Fibroblast of the aortic adventitia (primary cell): ENCODE data around the gene HPS3. TPM values are rescaled to one million over a fixed set of nuclear protein-coding genes. Genes with fewer than 3 reads are reported as not detected.

Experiments
- DNase-seq: peaks from one replicate; pipeline ENCODE4 v3.0.0-alpha.2; 2010; ENCODE audit warnings: low read depth
- H3K4me3 ChIP-seq: 2 replicates; pipeline ENCODE4 v1.5.1; 2011; ENCODE audit warnings: low read depth, mild to moderate bottlenecking, control low read depth, low read length, moderate library complexity
- total RNA-seq: library from RNA; depleted of rRNA; stranded (reverse); fragments of >200 nt; gene quantifications from 2 replicates; pipeline ENCODE4 v1.2.3, GENCODE V29; 2012; ENCODE audit warnings: low replicate concordance
- TF ChIP-seq, protein P1 (sequence below): IDR thresholded peaks from 2 replicates; pipeline ENCODE4 v1.5.1; 2011; ENCODE audit warnings: mild to moderate bottlenecking, low read length, control low read depth, inconsistent platforms; ENCODE audit not compliant: insufficient read depth

HPS3 gene
- total RNA-seq, 1 donor = 33.0 TPM

DNA sequence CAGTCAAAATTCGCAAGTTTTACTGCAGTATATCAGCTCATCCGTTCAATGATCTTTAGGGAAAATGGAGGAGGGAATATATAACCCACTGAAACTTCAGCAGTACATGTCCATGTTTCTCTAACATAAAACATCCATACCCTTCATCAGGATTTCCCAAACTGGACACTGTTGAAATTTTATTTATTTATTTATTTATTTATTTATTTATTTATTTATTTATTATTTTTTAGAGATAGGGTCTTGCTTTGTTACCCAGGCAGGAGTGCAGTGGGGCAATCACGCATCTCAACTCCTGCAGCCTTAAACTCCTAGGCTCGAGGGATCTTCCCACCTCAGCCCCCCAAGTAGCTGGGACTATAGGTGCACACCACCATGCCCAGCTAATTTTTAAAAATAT is 28.3 kb upstream of the HPS3 start:
- H3K4me3 ChIP-seq = no peak overlapping the region
- no peak for DNase-seq
- TF ChIP-seq, protein P1, sequence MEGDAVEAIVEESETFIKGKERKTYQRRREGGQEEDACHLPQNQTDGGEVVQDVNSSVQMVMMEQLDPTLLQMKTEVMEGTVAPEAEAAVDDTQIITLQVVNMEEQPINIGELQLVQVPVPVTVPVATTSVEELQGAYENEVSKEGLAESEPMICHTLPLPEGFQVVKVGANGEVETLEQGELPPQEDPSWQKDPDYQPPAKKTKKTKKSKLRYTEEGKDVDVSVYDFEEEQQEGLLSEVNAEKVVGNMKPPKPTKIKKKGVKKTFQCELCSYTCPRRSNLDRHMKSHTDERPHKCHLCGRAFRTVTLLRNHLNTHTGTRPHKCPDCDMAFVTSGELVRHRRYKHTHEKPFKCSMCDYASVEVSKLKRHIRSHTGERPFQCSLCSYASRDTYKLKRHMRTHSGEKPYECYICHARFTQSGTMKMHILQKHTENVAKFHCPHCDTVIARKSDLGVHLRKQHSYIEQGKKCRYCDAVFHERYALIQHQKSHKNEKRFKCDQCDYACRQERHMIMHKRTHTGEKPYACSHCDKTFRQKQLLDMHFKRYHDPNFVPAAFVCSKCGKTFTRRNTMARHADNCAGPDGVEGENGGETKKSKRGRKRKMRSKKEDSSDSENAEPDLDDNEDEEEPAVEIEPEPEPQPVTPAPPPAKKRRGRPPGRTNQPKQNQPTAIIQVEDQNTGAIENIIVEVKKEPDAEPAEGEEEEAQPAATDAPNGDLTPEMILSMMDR = no peak

DNA sequence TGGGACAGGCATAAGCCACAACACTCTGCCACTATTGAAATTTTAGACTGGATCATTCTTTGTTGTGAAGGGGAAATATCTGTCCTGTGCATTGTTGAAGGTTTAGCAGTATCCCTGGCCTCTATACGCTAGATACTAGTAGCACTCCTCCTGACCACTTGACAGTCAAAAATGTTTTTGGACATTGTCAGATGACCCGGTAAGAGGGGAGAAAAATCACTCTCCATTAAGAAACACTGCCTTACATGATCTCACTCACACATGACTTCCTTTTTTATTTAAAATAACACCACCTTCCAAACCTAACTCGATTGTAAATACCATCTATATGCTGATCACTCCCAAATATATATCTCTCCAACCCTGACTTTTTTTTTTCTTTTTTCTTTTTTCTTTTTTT is 27.8 kb upstream of the HPS3 start:
- TF ChIP-seq, protein P1 = no peak
- DNase-seq = no peak
- H3K4me3 ChIP-seq = no peak overlapping the region

DNA sequence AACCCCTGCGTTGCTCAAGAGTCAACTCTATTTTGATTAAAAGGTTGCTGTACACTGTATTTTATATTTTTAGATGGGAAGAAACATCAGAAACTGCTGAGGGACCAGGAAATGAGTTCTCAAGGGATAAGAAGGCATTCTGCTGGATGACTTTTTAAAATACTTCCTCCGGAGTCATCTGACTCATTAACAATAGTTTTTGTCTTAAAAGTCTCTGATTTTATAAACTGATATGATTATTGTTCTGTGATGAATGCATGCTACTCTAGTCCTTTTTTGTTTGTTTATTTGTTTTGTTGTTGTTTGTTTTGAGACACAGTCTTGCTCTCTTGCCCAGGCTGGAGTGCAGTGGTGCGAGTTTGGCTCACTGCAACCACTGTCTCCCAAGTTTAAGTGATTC is 25.0 kb upstream of the HPS3 start:
- DNase-seq = no peak
- TF ChIP-seq, protein P1 = no peak
- H3K4me3 ChIP-seq = no peak overlapping the region

DNA sequence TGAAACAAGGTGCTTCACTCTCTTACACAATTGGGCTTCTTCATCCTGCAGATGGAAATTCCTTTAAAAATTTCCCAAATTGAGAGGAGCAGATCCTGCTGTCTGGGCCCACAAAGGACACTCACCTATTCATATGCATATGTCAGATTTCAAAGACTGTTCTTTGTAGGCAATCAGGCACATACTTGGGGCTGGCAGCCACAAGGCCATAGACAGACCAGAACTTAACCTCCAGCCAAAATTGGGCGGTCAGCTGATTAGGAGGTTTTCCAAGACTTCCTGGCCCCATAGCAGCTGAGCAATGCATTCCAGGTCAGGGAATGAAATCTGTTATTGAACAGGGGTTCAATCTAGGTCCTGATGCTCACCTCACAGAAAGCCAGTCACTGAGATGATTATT is 15.0 kb upstream of the HPS3 start:
- peak; percentile 60 for DNase-seq
- no peak overlapping the region for H3K4me3 ChIP-seq
- TF ChIP-seq, protein P1 = no peak

DNA sequence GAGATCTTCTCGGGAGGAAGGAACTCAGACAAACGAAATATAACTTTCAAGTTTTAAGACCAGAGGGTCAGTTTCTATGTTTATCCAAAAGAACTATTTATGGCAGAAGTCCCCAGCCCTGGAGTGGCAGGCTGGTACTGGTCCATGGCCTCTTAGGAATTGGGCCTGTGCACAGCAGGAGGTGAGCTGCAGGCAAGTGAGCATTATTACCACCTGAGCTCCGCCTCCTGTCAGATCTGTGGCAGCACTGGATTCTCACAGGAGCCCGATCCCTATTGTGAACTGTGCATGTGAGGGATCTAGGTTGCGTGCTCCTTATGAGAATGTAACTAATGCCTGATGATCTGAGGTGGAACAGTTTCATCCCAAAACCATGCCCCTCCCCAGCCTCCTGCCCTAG is 14.3 kb upstream of the HPS3 start:
- TF ChIP-seq, protein P1 = no peak
- no peak for DNase-seq
- no peak overlapping the region for H3K4me3 ChIP-seq

DNA sequence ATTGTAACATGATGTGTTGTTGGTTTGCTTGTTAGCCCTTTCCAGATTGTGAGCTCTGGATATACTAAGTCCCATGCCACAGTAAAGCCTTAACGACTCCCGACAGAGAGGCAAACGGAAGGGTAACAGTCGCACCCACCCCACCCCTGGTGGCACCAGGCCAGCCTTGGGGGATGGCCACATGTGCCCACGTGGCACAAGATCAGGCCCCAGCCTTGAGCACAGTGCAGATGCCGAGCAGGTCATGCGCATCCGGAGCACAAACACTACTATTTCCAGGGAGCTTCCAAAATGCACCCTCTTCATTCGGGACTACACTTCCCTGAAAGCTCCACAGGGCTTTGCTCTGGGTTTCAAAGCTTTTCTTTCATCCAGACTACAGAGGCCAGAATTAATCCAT is 10.7 kb upstream of the HPS3 start:
- DNase-seq = no peak
- no peak overlapping the region for H3K4me3 ChIP-seq
- TF ChIP-seq, protein P1 = no peak

DNA sequence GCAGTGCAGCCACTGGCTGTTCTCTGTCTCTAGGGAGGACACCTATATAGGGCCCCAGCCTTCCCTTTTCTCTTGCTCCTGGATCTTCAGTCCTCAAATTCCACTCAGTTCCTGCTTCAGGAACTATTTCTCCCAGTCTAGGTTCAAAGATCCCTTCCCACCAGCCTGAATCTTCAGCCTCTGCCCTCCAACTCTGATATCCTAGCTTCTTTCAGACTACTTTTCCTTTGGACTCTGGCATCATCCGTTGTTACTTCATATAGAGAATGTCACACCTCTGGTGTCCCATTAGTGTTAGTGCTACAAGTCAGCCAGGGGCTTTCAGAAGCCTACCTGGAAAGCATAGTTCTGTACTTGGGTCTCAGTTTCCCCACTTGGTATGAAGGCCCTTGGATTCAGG is 10.0 kb upstream of the HPS3 start:
- H3K4me3 ChIP-seq = no peak overlapping the region
- no peak for DNase-seq
- TF ChIP-seq, protein P1 = no peak
